Testis (tissue), 2 donors: ENCODE data around the gene SLC25A21.
"Not testable (repeated sequence)": the region's sequence is repeated elsewhere in the genome, so short reads cannot be mapped to it uniquely, and the experiment has no call there.

Experiments
- POLR2A ChIP-seq: fragments of 450-650 bp; IDR thresholded peaks from one replicate; pipeline ENCODE4 v1.6.1; 2017; ENCODE audit warnings: antibody characterized with exemption, mild to moderate bottlenecking, moderate library complexity
- TF ChIP-seq, protein P1 (sequence below), 3 experiments: fragments of 450-650 bp in 2 of 3; fragments of 200-600 bp in 1 of 3; sonication (generic) in 1 of 3; IDR thresholded peaks; one replicate each; pipeline ENCODE4 v1.5.1; 2016 to 2019; ENCODE audit warnings: antibody characterized with exemption in 3 of 3, mild to moderate bottlenecking in 2 of 3, moderate library complexity in 1 of 3

DNA sequence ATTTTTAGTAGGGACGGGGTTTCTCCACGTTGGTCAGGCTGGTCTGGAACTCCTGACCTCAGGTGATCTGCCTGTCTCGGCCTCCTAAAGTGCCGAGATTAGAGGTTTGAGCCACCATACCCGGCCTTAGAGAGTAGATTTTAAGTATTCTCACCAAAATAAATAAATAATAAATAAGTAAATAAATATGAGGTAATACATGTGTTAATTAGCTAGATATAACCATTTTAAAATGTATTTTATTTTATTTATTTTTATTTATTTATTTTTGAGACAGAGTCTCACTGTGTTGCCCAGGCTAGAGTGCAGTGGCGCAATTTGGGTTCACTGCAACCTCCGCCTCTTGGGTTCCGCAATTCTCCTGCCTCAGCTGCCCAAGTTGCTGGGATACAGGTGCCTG is 12.1 kb upstream of the SLC25A21 start:
- TF ChIP-seq, protein P1, sequence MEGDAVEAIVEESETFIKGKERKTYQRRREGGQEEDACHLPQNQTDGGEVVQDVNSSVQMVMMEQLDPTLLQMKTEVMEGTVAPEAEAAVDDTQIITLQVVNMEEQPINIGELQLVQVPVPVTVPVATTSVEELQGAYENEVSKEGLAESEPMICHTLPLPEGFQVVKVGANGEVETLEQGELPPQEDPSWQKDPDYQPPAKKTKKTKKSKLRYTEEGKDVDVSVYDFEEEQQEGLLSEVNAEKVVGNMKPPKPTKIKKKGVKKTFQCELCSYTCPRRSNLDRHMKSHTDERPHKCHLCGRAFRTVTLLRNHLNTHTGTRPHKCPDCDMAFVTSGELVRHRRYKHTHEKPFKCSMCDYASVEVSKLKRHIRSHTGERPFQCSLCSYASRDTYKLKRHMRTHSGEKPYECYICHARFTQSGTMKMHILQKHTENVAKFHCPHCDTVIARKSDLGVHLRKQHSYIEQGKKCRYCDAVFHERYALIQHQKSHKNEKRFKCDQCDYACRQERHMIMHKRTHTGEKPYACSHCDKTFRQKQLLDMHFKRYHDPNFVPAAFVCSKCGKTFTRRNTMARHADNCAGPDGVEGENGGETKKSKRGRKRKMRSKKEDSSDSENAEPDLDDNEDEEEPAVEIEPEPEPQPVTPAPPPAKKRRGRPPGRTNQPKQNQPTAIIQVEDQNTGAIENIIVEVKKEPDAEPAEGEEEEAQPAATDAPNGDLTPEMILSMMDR (IDR thresholded peaks at IDR 0.05), result not testable (repeated sequence)
- not testable (repeated sequence) for TF ChIP-seq POLR2A
